GM18498 (cell line): ENCODE data around the gene KCNA10.
A peak's percentile ranks its signal among the peaks of the same experiment; 100 is the strongest.

ENCODE experiments used
- ATAC-seq: cut with Tn5 transposase; IDR thresholded peaks from one replicate; pipeline ENCODE4 v1.9.1; 2021; ENCODE audit warnings: mild to moderate bottlenecking, moderate library complexity; ENCODE audit not compliant: unreplicated experiment

The KCNA10 gene

DNA sequence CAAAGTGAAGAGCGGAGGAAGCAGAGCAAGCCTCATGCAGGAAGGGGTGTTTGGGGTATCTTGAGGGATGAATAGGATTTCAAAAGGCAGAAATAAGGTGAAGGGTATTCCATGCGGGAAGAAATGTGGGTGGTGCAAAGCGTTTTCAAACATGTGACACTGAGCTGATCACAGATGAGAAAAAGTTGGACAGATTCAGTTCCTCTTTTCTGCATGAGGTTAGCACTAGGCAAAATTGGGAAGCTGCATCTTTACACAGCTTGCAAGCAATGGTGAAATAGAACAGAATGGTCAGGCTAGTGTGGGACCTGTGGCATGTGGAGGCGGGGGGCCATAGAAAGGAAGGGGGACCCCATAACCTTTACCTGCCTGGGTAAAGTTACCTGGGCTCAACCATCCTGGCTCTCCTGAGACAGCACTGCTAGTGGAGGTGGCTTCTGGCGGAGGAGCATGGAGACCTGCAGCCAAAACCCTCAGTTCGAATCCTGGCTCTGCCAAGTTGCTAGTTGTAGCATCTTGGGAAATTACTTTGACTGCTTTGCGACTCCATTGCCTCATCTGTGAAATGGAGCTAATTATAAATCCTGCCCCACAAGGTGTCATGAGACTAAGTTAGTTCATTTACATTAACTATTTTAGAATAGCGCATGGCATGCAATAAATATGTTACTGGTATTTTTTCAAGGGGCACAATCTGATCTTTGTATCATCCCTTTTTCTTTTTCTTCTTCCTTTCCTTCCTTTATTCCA is 16.4 kb downstream of the KCNA10 start:
- no peak for ATAC-seq

- no peak for ATAC-seq
Measured at GRCh38 chr1:110501488-110502132, 17.4 kb downstream of the KCNA10 start.

GRCh38 chr1:110498270-110498669 is 20.7 kb downstream of the KCNA10 start:
- ATAC-seq, result no peak

DNA sequence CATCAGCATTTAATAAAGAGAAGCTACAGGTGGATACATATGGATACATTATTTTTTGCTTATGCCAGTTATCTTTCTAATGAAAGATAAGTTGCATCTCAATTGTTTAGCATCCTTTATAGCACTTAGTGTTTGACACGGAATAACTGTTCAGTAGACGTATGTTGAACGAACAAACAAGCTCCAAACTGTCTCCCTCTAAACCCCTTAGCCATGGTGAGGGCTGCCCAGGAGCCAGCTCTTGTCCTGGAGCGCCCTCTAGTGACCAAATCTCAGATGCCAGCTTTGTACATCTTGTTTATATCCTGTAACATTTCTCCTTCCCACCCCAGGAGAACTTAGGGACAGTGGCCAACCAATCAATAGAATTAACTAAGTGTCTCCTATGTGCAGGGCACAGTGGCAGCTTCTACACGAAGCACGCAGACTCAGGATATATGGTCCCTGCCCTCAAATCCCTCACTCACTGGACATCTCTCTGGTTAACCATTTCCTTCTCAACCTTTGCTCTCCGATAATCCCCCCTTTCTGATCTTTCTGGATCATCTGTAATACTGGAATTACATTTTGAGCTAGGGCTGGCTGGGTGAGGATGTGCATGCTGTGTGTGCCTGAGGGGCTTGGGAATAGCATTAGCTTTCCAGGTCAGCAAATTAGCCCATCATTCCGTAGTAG is 22.9 kb downstream of the KCNA10 start:
- ATAC-seq, result peak; percentile 43

DNA sequence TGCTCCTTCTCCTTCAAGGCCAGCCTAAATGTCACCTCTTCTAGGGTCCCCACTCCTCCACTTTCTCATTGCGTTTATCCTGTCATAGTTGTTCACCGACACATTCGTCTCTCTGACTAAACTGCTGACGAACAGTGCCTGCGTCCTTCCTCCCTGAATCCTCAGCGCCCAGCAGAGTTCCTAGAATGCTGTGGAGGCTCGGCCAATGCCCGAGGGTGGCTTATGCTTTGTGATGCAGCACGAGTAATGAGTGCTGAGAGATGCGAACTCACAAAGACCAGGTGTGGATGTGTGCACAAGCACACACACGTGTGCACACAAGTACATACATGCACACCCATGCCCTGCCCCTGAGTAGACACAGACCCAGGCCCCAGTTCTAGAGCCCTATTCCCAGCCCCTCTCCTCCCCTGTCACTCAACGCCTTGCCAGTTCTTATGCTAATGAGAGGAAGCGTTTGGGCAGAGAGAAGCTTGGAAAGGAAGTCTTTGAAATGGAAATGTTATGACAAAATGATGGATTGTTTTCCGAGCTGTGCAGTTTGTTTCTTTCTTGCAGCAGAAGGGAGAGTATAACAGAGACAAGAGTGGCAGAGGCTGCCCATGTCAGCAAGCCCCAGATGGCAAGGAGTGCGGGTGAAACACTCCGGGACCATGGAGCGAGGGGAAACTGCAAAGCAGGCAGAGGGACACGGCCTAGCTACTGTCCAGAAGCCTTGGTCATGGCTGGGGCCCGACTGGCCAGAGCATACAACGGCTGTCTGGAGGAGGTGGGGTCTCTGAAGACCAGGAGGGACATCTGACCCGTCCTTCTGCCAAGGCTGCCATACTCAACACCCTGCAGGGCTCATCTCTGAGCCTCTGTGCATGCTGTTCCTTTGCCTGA is 24.2 kb downstream of the KCNA10 start:
- ATAC-seq, result no peak

DNA sequence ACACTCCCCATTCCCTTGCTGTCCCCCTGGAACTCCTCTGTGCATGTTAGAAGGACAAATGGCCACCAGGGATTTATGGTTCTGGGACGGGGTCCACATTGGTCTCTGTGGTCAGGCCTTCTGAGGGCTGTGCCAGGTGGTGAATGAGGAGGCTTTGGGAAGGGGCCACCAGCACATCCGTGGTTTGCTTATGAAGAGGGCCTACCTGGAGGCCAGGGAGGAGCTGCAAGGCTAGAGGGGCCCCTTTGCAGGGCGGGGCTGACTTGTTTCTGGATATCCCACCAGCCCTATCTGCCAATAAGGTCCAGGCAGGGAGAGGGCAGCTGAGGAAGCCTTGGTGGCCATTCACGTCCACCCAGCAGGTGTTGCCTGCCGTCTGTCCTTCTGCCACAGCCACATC is 24.9 kb downstream of the KCNA10 start:
- no peak for ATAC-seq

DNA sequence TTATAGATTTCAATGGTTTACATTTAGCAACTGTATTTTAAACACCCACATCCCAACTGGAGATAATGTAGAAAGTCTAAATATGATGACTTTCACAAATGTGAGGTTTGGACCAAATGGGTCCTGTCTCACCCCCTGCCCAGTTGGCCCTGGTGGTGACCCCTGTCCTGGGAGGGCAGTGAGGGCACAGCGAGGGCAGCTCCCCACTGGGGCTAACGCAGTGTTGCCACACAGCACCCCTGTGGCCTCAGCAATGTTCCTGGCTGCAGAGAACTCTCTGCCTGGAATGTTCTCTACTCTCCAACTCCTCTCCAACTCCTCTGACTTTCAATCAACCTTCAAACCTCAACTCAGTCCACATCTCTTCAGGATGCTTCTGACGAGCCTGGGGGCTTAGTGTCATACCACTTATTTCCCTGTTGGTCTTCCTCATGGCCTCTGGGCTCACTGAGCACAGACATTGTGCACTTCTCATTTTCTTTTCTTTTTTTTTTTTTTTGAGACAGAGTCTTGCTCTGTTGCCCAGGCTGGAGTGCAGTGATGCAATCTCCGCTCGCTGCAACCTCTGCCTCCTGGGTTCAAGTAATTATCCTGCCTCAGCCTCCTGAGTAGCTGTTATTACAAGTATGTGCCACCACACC is 25.8 kb downstream of the KCNA10 start:
- no peak for ATAC-seq

GRCh38 chr1:110492573-110492972 is 26.4 kb downstream of the KCNA10 start:
- no peak for ATAC-seq

DNA sequence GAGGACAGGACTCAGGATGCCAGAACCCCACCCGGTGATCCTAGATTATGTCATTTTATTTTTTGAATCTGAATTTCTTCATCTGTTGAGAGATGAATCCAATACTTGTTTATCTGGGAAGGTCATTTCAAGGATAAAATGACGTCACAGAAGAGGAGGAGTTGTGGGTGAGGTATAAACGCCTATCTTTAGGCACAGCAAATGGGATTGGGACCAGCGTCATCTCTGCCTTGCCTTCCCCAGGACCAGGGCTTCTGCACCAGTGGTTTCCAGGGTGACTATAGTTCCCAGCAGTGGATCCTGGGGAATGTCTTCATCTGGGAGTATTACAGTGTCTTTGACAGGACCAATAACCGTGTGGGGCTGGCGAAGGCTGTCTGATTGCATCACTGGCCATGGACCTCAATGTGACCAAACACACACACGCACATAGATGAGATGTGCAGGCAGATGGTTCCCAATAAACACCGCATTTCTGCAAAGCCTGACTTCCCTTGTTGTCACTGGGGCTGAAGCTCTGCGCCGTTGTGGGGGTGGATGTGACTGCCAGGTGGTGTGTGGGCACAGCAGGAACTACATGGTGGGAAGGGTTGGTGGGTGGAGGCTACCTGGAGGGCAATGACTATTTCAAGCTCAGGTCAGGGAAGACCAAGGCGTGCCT is 28.1 kb downstream of the KCNA10 start:
- ATAC-seq, result no peak

GRCh38 chr1:110489973-110490542 is 28.9 kb downstream of the KCNA10 start:
- ATAC-seq, result no peak

DNA sequence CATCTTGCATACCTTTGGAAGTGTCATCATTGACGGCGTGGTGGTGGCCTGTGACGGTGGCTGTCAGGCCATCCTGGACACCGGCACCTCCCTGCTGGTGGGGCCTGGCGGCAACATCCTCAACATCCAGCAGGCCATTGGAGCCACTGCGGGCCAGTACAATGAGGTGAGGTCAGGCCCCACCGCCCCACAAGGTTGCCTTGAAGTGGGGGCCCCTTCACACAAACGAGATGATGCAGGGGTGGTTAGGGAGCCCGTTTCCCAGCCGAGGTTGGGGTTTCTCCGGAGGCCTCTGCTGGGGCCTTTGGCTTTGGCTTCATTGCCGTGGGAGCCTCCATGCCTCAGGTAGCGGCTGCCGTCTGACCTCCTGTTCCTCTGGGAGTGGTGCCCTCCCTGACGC is 29.6 kb downstream of the KCNA10 start:
- ATAC-seq, result no peak

- ATAC-seq, result no peak
Measured at GRCh38 chr1:110488867-110489266, 30.1 kb downstream of the KCNA10 start.

DNA sequence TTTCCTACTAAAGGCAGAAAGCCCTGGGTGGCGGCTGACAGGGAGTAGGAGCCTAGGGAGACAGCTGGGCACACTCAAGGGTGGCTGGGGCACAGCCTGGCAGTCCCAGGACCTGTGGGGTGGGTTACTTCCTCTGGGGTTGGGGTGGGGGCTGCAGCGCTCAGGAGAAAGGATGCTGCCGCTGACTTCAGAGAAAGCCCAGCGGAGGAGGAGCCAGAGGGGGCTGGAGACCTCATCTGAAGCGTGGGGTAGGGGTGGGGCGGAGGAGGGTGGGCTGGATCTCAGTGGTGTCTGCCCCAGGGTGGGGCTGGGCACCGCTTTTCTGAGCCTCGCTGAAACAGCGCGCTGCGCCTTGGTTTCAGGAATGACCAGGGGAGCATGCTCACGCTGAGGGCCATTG is 30.8 kb downstream of the KCNA10 start:
- ATAC-seq, result no peak

DNA sequence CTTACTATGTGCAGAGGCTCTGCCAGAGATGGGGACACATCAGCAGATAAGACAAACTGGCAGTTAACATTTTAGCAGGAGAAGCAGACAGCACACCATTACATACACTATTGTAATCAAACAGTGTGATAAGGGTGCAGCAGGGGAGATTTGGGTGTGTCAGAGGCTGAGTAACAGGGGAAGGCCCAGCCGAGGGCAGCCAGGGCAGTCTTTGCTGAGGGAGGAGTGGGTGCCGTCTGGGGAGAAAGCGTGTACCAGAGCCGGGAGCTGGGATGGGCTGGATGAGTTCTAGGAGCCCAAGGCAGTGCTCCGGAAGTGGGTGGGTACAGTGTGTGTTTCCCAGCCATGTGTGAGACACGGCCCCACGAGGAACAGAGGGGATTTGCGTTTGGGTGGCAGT is 31.2 kb downstream of the KCNA10 start:
- ATAC-seq, result no peak

GRCh38 chr1:110485725-110486124 is 33.2 kb downstream of the KCNA10 start:
- no peak for ATAC-seq

DNA sequence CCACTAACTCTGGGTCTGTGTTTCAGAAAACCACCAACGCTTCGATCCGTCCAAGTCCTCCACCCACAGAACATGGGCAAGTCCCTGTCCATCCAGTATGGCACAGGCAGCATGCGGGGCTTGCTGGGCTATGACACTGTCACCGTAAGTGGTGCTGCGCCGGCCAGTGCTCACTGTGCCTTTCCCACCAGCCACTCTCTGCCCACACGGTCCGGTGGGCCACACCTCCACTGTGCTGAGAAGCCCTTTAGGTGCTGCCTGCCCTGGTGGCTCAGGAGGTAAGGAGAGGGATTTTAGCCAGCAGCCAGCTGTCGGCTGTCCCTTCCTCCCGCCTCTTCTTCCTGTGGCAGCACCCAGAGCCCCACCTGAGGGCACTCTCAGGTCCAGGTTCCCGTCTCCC is 34.2 kb downstream of the KCNA10 start:
- ATAC-seq, result no peak

- ATAC-seq, result no peak
Measured at GRCh38 chr1:110483308-110483685, 35.7 kb downstream of the KCNA10 start.

GRCh38 chr1:110482662-110483307 is 36.2 kb downstream of the KCNA10 start:
- ATAC-seq, result no peak

DNA sequence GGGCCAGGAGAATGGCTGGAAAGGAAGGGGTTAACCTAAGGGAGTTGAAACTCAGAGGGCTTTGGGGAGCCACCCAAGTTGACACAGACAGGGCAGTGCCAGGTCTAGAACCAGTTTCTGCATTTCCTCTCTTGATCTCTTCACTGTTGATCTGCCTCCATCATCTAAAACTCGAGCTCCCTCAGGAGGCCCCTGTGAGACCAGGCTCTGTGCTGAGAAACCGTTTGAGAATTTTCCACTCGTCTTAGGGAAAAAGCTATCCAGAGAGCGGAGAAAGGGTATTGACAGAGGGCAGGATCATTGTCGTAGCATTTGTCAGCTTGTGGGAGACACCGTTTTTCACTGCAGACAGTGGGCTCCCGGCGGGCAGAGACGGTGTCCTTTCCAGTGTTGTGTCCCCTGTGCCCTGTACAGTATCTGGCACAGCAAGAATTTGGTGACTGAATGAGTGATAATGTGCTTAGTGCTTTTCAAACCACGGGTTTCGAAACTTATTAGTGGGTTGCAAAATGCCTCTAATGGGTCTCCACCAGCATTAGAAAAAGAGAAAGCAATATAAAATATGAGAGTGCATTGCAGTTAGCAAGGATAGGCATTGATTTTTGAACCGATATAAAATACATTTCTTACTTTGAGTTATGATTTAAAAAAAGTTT is 36.9 kb downstream of the KCNA10 start:
- no peak for ATAC-seq
